Fibroblast of villous mesenchyme (primary cell): ENCODE results near the gene RFC3. TPM values are rescaled to one million over a fixed set of nuclear protein-coding genes. Genes with fewer than 3 reads are reported as not detected.
A peak's percentile ranks its signal among the peaks of the same experiment; 100 is the strongest.

Experiments
- DNase-seq: peaks from one replicate; pipeline ENCODE4 v3.0.0-alpha.2; 2010; ENCODE audit warnings: low read depth
- H3K4me3 ChIP-seq: 2 replicates; pipeline ENCODE4 v1.5.1; 2011; ENCODE audit warnings: low read depth, mild to moderate bottlenecking, low read length
- CTCF ChIP-seq: IDR thresholded peaks from 2 replicates; pipeline ENCODE4 v1.5.1; 2012; ENCODE audit warnings: low read depth, mild to moderate bottlenecking, low read length; ENCODE audit not compliant: insufficient read depth
- total RNA-seq: library from RNA; depleted of rRNA; stranded (reverse); fragments of >200 nt; gene quantifications from 2 replicates; pipeline ENCODE4 v1.2.3, GENCODE V29; 2012

RFC3 gene
- total RNA-seq, 1 donor = 18.6 TPM

GRCh38 chr13:33865945-33866344, 48.0 kb downstream of the RFC3 start:
- no peak for TF ChIP-seq CTCF
- H3K4me3 ChIP-seq = no peak overlapping the region
- no peak for DNase-seq

GRCh38 chr13:33867472-33867871, 49.5 kb downstream of the RFC3 start:
- peak; percentile 34 for TF ChIP-seq CTCF
- DNase-seq = no peak
- no peak overlapping the region for H3K4me3 ChIP-seq

GRCh38 chr13:33868343-33868994, 50.5 kb downstream of the RFC3 start:
- no peak for TF ChIP-seq CTCF
- H3K4me3 ChIP-seq = no peak overlapping the region
- no peak for DNase-seq

- TF ChIP-seq CTCF = no peak
- DNase-seq = no peak
- no peak overlapping the region for H3K4me3 ChIP-seq
These were observed 51.1 kb downstream of the RFC3 start for GRCh38 chr13:33869005-33869404.

- TF ChIP-seq CTCF = no peak
- DNase-seq = no peak
- H3K4me3 ChIP-seq = no peak overlapping the region
These were observed 52.2 kb downstream of the RFC3 start for GRCh38 chr13:33870046-33870668.

- TF ChIP-seq CTCF = no peak
- DNase-seq = no peak
- no peak overlapping the region for H3K4me3 ChIP-seq
These were observed 53.5 kb downstream of the RFC3 start for GRCh38 chr13:33871207-33872004.
